Measurements from ENCODE around the gene NPPA. TPM values are rescaled to one million over a fixed set of nuclear protein-coding genes. Genes with fewer than 3 reads are reported as not detected.

NPPA gene
- total RNA-seq, 1 donor from 2014 or later = not detected

DNA sequence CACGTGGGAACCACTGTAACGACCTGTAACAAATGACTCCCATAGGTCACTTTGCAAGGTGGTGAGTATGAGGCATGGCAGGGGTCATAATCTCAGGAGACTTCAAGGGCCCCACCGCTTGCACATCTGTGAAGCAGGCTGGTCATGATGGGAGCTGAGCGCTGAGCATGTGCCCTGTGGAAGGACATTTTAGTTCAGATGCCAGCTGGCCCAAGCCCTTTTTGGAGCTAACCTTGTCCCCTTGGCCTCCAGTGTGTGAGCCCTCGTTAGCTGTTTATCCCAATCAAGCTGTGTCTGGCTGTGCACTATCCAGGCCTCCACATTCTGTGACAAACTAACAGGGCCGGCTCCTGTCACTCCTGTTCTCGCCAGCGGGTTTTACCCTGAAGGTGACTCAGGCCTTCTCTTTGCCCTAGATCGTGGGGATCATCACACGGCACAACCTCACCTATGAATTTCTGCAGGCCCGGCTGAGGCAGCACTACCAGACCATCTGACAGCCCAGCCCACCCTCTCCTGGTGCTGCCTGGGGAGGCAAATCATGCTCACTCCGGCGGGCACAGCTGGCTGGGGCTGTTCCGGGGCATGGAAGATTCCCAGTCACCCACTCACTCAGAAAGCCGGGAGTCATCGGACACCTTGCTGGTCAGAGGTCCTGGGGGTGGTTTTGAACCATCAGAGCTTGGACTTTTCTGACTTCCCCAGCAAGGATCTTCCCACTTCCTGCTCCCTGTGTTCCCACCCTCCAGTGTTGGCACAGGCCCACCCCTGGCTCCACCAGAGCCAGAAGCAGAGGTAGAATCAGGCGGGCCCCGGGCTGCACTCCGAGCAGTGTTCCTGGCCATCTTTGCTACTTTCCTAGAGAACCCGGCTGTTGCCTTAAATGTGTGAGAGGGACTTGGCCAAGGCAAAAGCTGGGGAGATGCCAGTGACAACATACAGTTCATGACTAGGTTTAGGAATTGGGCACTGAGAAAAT is 7.6 kb downstream of the NPPA start:
- TF ChIP-seq, protein P1, sequence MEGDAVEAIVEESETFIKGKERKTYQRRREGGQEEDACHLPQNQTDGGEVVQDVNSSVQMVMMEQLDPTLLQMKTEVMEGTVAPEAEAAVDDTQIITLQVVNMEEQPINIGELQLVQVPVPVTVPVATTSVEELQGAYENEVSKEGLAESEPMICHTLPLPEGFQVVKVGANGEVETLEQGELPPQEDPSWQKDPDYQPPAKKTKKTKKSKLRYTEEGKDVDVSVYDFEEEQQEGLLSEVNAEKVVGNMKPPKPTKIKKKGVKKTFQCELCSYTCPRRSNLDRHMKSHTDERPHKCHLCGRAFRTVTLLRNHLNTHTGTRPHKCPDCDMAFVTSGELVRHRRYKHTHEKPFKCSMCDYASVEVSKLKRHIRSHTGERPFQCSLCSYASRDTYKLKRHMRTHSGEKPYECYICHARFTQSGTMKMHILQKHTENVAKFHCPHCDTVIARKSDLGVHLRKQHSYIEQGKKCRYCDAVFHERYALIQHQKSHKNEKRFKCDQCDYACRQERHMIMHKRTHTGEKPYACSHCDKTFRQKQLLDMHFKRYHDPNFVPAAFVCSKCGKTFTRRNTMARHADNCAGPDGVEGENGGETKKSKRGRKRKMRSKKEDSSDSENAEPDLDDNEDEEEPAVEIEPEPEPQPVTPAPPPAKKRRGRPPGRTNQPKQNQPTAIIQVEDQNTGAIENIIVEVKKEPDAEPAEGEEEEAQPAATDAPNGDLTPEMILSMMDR (conservative IDR thresholded peaks at IDR 0.05) = no peak
- no peak overlapping the region for H3K4me3 Mint-ChIP-seq
- H3K27ac Mint-ChIP-seq = no peak overlapping the region
- H3K9me3 Mint-ChIP-seq = no peaks in the 10 kb centered on the region
- no peak for DNase-seq (ENCODE audit: extremely low spot score, unreplicated experiment)
- no peaks in the 10 kb centered on the region for H3K4me1 Mint-ChIP-seq (ENCODE audit: unreplicated experiment)
- no peaks in the 10 kb centered on the region for H3K27me3 Mint-ChIP-seq
- peaks cover 17% of the 10 kb centered on the region for H3K36me3 Mint-ChIP-seq

DNA sequence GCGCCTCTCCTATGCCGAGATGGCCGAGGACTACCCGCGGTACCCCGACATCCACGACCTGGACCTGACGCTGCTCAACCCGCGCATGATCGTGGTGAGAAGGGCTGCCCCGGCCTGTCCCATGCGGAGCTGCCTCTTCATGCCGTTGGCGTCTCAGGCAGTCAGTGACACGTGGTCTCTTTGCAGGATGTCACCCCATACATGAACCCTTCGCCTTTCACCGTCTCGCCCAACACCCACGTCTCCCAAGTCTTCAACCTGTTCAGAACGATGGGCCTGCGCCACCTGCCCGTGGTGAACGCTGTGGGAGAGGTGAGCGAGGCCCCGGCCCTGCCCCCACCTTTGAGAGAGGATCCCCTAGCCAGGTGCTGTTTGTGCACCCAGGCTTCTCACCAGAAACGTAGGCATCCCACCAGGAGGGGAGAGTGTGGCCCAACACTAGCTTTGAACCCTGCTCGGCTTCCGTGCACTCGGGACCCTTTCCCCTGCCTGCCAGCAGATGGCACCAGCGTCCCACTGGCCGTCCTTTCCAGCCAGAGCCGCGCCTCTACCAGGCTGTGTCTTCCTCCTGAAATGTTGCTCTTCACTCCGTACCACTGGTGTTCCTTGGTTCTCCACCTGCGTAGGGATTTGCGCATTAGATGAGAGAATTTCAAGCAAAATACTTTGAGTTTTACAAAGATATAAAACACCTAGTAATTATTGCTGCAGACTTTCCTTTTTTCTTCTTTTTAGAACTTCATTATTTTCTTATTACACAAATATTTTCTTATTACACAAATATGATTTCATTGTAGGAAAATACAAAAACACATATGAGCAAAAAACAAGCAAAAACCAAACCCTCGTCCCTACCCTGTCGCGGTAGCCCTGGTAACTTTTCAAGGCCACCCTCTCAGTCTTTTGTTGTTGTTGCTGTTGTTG is 9.0 kb downstream of the NPPA start:
- Mint-ChIP-seq H3K27me3 (no peaks in the 10 kb centered on the region), H3K27ac (no peak overlapping the region), H3K4me1 (ENCODE audit: unreplicated experiment) (no peaks in the 10 kb centered on the region), H3K9me3 (no peaks in the 10 kb centered on the region), H3K36me3 (peaks cover 14% of the 10 kb centered on the region), H3K4me3 (no peak overlapping the region)
- TF ChIP-seq, protein P1 (conservative IDR thresholded peaks at IDR 0.05) = peak; percentile 97
- no peak for DNase-seq (ENCODE audit: extremely low spot score, unreplicated experiment)

DNA sequence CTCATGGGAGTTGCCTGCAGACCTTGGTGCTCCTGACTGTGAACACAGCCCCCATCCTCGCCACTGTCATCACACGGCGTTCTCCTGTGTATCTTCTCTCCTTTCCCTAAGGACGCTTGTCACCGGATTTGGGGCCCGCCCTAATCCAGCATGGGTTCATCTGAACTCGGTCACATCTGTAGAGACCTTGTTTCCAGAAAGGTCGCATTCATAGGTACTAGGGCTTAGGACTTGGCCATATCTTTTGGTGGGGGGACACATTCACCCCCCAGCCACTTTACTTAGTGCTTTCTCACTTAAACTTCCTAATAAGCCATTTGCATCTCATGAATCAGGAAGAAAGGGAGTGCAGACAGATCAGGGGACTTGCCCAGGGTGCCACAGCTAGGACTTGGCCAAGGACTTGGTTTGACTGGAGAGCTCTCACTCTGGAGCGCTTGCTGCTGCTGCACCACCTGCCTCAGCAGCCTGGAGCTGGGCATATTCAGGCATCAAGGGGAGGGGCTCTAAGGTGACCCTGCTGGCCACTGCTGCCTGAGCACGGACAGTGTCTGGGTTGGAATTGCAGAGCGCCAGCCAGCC is 9.7 kb downstream of the NPPA start:
- no peaks in the 10 kb centered on the region for H3K4me1 Mint-ChIP-seq (ENCODE audit: unreplicated experiment)

DNA sequence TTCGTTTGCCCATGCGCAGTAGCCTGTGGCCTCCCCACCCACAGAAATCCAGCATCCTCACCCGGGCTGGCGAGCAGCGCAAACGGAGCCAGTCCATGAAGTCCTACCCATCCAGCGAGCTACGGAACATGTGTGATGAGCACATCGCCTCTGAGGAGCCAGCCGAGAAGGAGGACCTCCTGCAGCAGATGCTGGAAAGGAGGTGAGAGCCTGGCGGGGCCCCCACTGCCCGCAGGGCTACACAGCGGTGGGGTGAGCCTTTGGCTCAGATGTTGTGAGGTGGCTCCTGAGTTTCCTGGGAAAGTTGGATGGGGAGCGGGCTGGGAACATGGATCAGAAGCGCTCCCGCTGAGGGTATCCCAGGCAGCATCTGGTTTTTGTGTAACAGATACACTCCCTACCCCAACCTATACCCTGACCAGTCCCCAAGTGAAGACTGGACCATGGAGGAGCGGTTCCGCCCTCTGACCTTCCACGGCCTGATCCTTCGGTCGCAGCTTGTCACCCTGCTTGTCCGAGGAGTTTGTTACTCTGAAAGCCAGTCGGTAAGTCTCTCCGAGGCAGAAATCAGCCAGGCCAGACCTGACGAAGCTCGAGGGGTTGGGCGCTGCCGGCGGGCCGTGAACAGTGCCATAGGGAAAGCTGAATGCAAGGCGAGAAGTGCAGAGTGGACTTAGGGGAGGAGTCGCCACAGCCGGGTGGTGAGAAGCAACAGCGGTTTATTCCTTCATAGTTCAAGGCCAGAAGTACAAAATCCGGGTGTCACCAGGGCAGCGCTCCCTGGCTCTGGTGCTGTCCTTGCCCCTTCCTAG is 10.4 kb downstream of the NPPA start:
- Mint-ChIP-seq H3K4me3 (no peak overlapping the region), H3K4me1 (ENCODE audit: unreplicated experiment) (no peaks in the 10 kb centered on the region)

More for the DNA sequence above, 9.7 kb downstream of the NPPA start:
- TF ChIP-seq, protein P1 (conservative IDR thresholded peaks at IDR 0.05) = no peak
- H3K36me3 Mint-ChIP-seq = peaks cover 14% of the 10 kb centered on the region
- no peak for DNase-seq (ENCODE audit: extremely low spot score, unreplicated experiment)
- H3K27me3 Mint-ChIP-seq = no peaks in the 10 kb centered on the region
- H3K9me3 Mint-ChIP-seq = no peaks in the 10 kb centered on the region
- no peak overlapping the region for H3K4me3 Mint-ChIP-seq
- H3K27ac Mint-ChIP-seq = no peak overlapping the region

More for the DNA sequence above, 10.4 kb downstream of the NPPA start:
- Mint-ChIP-seq H3K9me3 (no peaks in the 10 kb centered on the region), H3K27ac (no peak overlapping the region), H3K36me3 (peaks cover 18% of the 10 kb centered on the region), H3K27me3 (no peaks in the 10 kb centered on the region)
- TF ChIP-seq, protein P1 (conservative IDR thresholded peaks at IDR 0.05) = no peak
- no peak for DNase-seq (ENCODE audit: extremely low spot score, unreplicated experiment)
